DMS53 treated with DMSO at 0.1 percent for 48 hours (cell line): Measurements from ENCODE around the gene PRMT7.

ENCODE experiments used
- DNase-seq: peaks from one replicate; lab custom pipeline; 2025; ENCODE audit not compliant: unreplicated experiment; lab: John Stamatoyannopoulos, UW

PRMT7 gene

GRCh38 chr16:68373528-68374245, 62.9 kb downstream of the PRMT7 start:
- no peak for DNase-seq

- DNase-seq = no peak
Measured at GRCh38 chr16:68374246-68374805, 63.5 kb downstream of the PRMT7 start.

- DNase-seq = no peak
Measured at GRCh38 chr16:68374961-68375660, 64.3 kb downstream of the PRMT7 start.

DNA sequence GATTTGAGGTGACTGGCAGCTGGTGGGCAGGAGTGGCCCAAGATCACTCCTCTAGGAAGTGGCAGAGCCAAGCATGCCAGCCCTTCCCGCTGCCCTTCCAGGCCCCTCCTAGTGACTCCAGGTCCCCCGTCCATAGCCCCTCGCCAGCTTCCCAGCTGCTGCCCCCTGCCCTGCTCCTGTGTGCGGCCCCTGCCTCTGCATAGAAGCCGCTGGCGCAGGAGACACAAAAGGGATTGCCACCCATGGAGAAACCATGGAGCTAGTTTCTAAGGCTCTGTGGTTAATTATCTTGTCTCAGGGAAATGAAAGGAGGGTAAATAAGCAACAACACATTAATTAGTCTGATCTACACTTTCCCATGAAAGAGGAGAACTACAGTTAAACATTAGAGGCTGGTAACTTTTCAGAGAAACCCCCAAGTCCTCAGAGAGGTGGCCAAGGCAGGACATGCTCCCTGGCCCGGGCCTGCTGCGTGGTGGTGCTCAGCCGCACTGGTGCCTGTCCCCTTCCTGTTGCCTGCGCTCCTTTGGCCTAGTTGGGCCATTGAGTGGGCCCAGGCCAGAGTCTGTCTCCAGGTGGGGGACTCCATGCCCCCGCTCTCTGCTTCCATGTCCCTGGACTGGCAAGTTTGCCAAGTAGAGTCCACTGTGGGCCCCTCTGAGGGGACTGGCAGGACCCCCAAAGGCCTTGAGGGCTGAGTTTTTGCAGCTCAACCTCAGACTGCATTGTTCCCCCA, 65.2 kb downstream of the PRMT7 start:
- DNase-seq = no peak

- no peak for DNase-seq
Measured at GRCh38 chr16:68376590-68376989, 65.8 kb downstream of the PRMT7 start.

DNA sequence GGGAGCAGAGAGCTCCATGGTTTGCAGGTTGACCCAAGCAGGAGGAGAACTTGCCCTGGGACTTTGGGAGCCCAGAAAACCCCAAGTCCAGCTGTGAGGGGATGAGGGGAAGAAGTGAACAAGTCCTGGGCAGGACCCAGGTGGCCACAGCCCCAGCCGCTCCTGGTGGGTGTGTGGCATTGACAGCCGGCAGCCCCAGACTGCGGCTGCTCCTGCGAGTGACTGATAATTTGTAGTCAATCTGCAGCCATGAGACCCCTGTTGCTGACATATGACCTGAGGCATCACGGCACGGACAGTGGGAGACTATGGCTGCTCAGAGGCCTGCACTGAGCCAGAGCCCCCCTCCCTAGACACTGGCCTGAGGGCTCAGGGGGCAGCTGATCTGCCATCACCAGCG, 66.4 kb downstream of the PRMT7 start:
- no peak for DNase-seq

GRCh38 chr16:68377667-68378393, 67.0 kb downstream of the PRMT7 start:
- no peak for DNase-seq

GRCh38 chr16:68378436-68379415, 67.9 kb downstream of the PRMT7 start:
- DNase-seq = no peak

- no peak for DNase-seq
Measured at GRCh38 chr16:68379472-68380347, 68.9 kb downstream of the PRMT7 start.

- DNase-seq = no peak
Measured at GRCh38 chr16:68380348-68380670, 69.5 kb downstream of the PRMT7 start.

DNA sequence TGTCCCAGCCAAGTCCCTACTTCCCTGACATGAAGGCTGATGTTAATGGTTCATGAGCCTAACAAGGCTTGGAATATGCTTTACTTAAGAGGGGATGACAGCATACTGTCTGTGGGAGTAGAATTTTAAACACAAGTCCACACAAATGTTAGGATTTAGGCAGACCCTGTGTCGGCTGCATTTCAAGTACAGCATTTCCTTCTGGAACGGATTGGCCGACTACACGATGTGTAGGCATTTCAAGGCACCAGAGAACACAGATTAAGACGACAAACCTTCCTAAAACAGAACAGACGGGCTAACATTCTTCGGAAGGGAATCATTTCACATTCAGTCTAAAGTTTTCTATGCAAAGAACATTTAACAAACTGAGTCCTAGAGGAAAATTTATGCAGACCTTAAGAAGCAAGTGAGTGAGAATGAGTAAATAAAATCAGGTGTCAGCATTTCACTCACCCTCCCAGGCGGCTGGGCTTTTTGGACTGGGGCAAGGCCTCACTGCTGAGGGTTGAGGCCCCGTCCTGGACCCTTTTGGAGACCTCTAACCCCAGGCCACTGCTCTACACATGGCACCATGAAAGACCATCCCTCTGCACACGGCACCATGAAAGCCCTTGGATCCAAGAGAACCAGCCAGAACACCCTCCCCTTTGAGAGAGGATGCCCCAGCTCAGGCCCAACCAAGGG, 70.0 kb downstream of the PRMT7 start:
- DNase-seq = no peak

GRCh38 chr16:68381363-68381724, 70.5 kb downstream of the PRMT7 start:
- DNase-seq = no peak

DNA sequence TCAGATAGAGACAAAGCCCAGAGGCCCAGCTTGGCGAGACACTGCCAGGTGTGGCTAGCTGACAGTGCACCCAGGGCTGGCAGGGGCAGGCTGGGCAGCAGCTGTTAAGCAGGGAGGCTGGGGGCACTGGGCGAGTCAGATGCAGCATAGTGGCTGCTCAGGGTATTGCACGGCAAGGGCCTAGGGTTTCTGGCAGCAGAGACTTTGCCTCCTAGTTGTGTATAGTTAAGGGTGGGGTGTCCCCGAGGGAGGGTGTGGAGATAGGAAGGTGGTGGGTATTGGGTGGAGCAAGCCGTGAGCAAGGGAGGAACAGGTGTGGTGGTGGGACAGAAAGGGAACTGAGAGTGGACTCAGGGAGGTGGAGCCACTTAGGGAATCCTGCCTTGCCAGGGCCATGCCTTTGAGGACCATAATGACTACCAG, 71.5 kb downstream of the PRMT7 start:
- DNase-seq = no peak

DNA sequence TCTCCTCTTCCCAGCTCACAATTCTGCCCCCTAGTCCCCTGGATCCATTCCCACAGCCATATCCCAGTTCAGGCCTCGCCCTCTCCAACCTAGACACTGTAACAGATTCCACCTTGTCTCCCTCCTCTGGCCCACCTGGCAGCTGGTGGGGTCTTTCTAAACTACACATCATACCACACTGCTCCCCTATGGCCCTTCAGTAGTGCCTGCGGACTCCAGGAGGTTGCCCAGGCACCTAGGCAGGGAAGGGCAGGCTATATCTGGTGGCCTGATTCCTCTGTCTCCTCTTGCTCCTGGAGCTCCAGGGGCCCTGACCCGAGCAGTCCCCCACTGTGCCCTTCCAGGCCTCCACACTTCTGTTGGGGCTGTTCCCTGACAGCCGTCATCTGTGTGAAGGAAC, 73.0 kb downstream of the PRMT7 start:
- DNase-seq = no peak

DNA sequence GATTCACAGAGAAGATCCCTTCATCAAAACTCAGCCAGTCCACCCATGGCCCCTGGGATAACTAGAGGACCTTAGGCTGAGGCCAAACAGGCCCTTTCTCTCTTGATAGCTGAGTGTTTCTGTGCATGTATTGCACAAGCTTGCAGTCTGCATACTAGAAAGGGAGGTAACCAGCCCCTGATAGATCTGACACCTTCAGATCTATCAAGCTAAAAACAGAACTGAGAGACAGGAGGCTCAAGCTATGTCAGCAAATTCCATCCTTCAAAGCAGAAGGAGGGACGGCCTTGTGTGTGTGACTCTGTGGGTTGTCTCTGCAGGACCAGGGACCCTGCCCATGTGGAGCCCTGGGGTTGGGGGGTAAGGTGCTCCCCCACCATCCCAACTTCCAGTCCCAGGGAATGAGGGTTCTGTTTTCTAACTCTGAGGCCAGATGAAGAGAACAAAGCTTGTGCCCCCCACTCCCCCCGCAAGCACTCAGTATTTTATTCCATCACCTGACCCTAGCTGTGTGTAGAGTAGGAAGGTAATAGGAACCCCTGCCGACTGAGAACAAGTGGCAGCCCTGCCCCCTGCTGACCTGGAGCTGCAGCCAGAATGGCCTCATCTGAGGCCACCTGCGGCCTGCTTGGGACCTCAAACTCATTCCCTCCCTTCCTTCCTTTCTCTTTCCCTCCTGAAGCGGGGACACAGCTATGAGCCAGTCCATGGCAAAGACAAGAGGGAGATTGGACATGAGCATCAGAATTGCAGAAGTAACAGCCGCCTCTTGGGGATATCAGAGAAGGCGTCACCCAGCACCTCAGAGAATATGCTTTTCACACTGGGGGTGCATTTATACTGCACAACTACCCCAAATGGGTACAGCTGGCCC, 73.7 kb downstream of the PRMT7 start:
- no peak for DNase-seq

DNA sequence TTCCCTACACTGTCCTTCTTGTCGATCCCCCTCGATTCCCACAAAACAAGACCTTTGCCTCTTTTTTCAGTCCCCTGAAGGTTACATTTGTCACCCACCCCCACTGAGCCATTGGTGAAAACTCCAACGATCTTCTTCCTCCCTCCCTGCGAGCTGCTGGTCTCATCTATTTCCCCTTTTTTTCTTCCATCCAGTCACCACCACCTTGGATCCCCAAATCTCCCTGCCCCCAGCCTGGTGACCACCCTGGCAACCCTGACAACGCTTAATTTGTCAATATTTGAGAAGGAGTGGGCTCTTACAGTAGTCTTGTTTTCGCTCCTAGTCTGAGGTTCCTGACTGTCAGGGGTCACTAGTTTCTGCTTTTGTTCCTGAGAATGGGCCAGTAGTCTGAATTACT, 74.6 kb downstream of the PRMT7 start:
- no peak for DNase-seq

- DNase-seq = no peak
Measured at GRCh38 chr16:68386628-68387027, 75.8 kb downstream of the PRMT7 start.

DNA sequence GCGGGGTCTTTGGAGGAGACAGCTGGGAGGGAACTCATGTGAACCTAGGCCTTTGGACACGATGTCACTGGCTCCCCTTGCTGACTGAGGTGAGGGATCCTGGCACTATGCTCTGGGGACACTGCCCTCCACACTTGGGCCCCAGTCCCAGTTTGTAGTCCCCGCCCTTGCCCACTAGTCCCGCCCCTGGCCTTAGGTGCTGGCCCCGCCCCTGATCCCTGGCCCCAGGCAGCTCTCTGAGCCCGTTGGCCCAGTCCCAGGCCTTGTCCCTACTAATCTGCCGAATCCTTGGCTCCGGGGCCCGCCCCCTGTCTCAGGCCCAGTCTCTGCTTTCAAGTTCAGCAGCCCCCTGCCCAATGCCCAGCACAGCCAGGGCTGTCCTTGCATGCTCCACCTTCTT, 76.5 kb downstream of the PRMT7 start:
- no peak for DNase-seq
